BLaER1 (cell line): ENCODE results near the gene ARHGEF12.

Experiments used
- H3K27ac ChIP-seq: shearing (Covaris generic); formaldehyde crosslinking; 2 replicates; pipeline ENCODE4 v1.8.1; 2022
- H3K27me3 ChIP-seq: shearing (Covaris generic); formaldehyde crosslinking; 2 replicates; pipeline ENCODE4 v1.8.1; 2022
- H3K36me3 ChIP-seq: shearing (Covaris generic); formaldehyde crosslinking; 2 replicates; pipeline ENCODE4 v1.8.1; 2022
- H3K4me1 ChIP-seq: shearing (Covaris generic); formaldehyde crosslinking; 2 replicates; pipeline ENCODE4 v1.8.1; 2022
- H3K4me2 ChIP-seq: shearing (Covaris generic); formaldehyde crosslinking; 2 replicates; pipeline ENCODE4 v1.8.1; 2022
- H3K4me3 ChIP-seq: shearing (Covaris generic); formaldehyde crosslinking; 2 replicates; pipeline ENCODE4 v1.8.1; 2022
- H3K9ac ChIP-seq: shearing (Covaris generic); formaldehyde crosslinking; 2 replicates; pipeline ENCODE4 v1.8.1; 2022
- H3K9me3 ChIP-seq: shearing (Covaris generic); formaldehyde crosslinking; 2 replicates; pipeline ENCODE4 v1.8.1; 2022
- H4K20me1 ChIP-seq: shearing (Covaris generic); formaldehyde crosslinking; 2 replicates; pipeline ENCODE4 v1.8.1; 2022
- Cebpa-rat ChIP-seq: shearing (Covaris generic); IDR thresholded peaks from 2 replicates; pipeline ENCODE4 v1.8.1; 2022

ARHGEF12 gene

GRCh38 chr11:120381401-120381800, 45.2 kb downstream of the ARHGEF12 start:
- no peak for TF ChIP-seq Cebpa-rat
- Histone ChIP-seq H3K4me2 (no peak overlapping the region), H3K9ac (no peak overlapping the region), H4K20me1 (peaks cover 71% of the 10 kb centered on the region), H3K36me3 (0 out of 2 replicates have a peak, but pooled peaks cover 4% of the 10 kb centered on the region), H3K4me3 (no peak overlapping the region), H3K4me1 (peaks cover 5% of the 10 kb centered on the region; the same call in 1 of the 2 replicates), H3K27me3 (no peaks in the 10 kb centered on the region), H3K27ac (no peak overlapping the region), H3K9me3 (peaks cover 33% of the 10 kb centered on the region)

- Histone ChIP-seq H3K9ac (no peak overlapping the region), H3K4me3 (no peak overlapping the region), H3K36me3 (no peaks in the 10 kb centered on the region), H3K4me2 (no peak overlapping the region), H3K27me3 (no peaks in the 10 kb centered on the region), H4K20me1 (peaks cover 83% of the 10 kb centered on the region), H3K4me1 (peaks cover 5% of the 10 kb centered on the region; the same call in 1 of the 2 replicates), H3K9me3 (peaks cover 18% of the 10 kb centered on the region), H3K27ac (no peak overlapping the region)
- no peak for TF ChIP-seq Cebpa-rat
These were observed 47.4 kb downstream of the ARHGEF12 start for GRCh38 chr11:120383518-120384155.

GRCh38 chr11:120384476-120384875, 48.3 kb downstream of the ARHGEF12 start:
- Histone ChIP-seq H3K9ac (no peak overlapping the region), H3K4me1 (peaks cover 5% of the 10 kb centered on the region; the same call in 1 of the 2 replicates), H3K36me3 (no peaks in the 10 kb centered on the region), H3K27me3 (no peaks in the 10 kb centered on the region), H3K9me3 (peaks cover 18% of the 10 kb centered on the region), H3K27ac (no peak overlapping the region), H3K4me3 (no peak overlapping the region), H4K20me1 (peaks cover 84% of the 10 kb centered on the region), H3K4me2 (no peak overlapping the region)
- TF ChIP-seq Cebpa-rat, result no peak

GRCh38 chr11:120385110-120385509, 48.9 kb downstream of the ARHGEF12 start:
- Histone ChIP-seq H3K27ac (no peak overlapping the region), H3K4me1 (peaks cover 5% of the 10 kb centered on the region; the same call in 1 of the 2 replicates), H3K9ac (no peak overlapping the region), H3K36me3 (no peaks in the 10 kb centered on the region), H3K4me2 (no peak overlapping the region), H4K20me1 (peaks cover 84% of the 10 kb centered on the region), H3K9me3 (peaks cover 23% of the 10 kb centered on the region), H3K27me3 (no peaks in the 10 kb centered on the region), H3K4me3 (no peak overlapping the region)
- TF ChIP-seq Cebpa-rat, result no peak

- Histone ChIP-seq H3K27ac (no peak overlapping the region), H3K4me1 (peaks cover 5% of the 10 kb centered on the region; the same call in 1 of the 2 replicates), H4K20me1 (peaks cover 84% of the 10 kb centered on the region), H3K36me3 (no peaks in the 10 kb centered on the region), H3K9ac (no peak overlapping the region), H3K27me3 (no peaks in the 10 kb centered on the region), H3K4me2 (0 out of 2 replicates have a peak overlapping the region, but pooled peaks have one; percentile 6), H3K9me3 (peaks cover 23% of the 10 kb centered on the region), H3K4me3 (no peak overlapping the region)
- no peak for TF ChIP-seq Cebpa-rat
These were observed 49.4 kb downstream of the ARHGEF12 start for GRCh38 chr11:120385655-120386054.

GRCh38 chr11:120386318-120386717, 50.1 kb downstream of the ARHGEF12 start:
- Histone ChIP-seq H3K4me2 (no peak overlapping the region), H3K4me1 (peaks cover 5% of the 10 kb centered on the region; the same call in 1 of the 2 replicates), H3K4me3 (no peak overlapping the region), H3K27ac (no peak overlapping the region), H3K9ac (no peak overlapping the region), H3K9me3 (peaks cover 23% of the 10 kb centered on the region), H3K36me3 (no peaks in the 10 kb centered on the region), H3K27me3 (no peaks in the 10 kb centered on the region), H4K20me1 (peaks cover 84% of the 10 kb centered on the region)
- TF ChIP-seq Cebpa-rat, result no peak

GRCh38 chr11:120386774-120387371, 50.7 kb downstream of the ARHGEF12 start:
- no peak for TF ChIP-seq Cebpa-rat

GRCh38 chr11:120388261-120388660, 52.0 kb downstream of the ARHGEF12 start:
- peaks cover 88% of the 10 kb centered on the region for H4K20me1 ChIP-seq

More at GRCh38 chr11:120386774-120387371, 50.7 kb downstream of the ARHGEF12 start:
- Histone ChIP-seq H3K9me3 (peaks cover 23% of the 10 kb centered on the region), H4K20me1 (peaks cover 85% of the 10 kb centered on the region), H3K9ac (no peak overlapping the region), H3K36me3 (no peaks in the 10 kb centered on the region), H3K27ac (no peak overlapping the region), H3K27me3 (no peaks in the 10 kb centered on the region), H3K4me1 (peaks cover 5% of the 10 kb centered on the region; the same call in 1 of the 2 replicates), H3K4me3 (no peak overlapping the region), H3K4me2 (no peak overlapping the region)

GRCh38 chr11:120389693-120390584, 53.7 kb downstream of the ARHGEF12 start:
- Histone ChIP-seq H3K27ac (no peak overlapping the region), H3K27me3 (no peaks in the 10 kb centered on the region), H3K4me1 (peaks cover 11% of the 10 kb centered on the region; the same call in 1 of the 2 replicates), H3K9ac (no peak overlapping the region), H3K9me3 (0 out of 2 replicates have a peak, but pooled peaks cover 6% of the 10 kb centered on the region), H3K36me3 (no peaks in the 10 kb centered on the region), H3K4me2 (no peak overlapping the region), H4K20me1 (peaks cover 85% of the 10 kb centered on the region), H3K4me3 (no peak overlapping the region)
- no peak for TF ChIP-seq Cebpa-rat

More at GRCh38 chr11:120388261-120388660, 52.0 kb downstream of the ARHGEF12 start:
- H3K4me3 ChIP-seq, result no peak overlapping the region
- no peak overlapping the region for H3K9ac ChIP-seq
- peaks cover 12% of the 10 kb centered on the region; the same call in 1 of the 2 replicates for H3K9me3 ChIP-seq
- H3K4me2 ChIP-seq, result no peak overlapping the region
- peaks cover 5% of the 10 kb centered on the region; the same call in 1 of the 2 replicates for H3K4me1 ChIP-seq
- H3K27me3 ChIP-seq, result no peaks in the 10 kb centered on the region
- H3K27ac ChIP-seq, result no peak overlapping the region
- no peaks in the 10 kb centered on the region for H3K36me3 ChIP-seq
- TF ChIP-seq Cebpa-rat, result no peak
